ENCODE measurements around the gene TEX14. TPM values are rescaled to one million over a fixed set of nuclear protein-coding genes. Genes with fewer than 3 reads are reported as not detected.

The TEX14 gene
- total RNA-seq, 1 experiment from 2014 or later: 0.89 TPM

DNA sequence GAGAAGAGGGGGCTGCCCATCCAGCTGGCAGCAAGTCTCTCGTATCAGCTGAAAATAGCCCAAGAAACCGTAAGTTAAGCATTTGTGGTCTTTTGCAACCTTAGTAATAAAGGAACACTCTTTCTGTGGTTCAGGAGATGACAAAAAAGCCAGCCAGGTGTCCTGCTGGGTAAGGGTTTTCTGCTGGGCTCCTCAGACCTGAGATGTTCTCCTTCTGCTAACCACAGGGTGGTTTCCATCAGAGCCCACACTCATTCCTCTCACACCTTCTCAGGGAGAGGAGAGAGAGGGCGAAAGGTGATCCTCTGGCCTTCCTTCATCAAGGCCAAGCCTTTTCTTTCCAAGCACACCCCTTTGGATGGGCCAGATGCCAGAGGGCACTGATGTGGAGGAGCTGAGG, 70.7 kb downstream of the TEX14 start:
- intact Hi-C loops (cut with micrococcal nuclease): no loop called here
- ATAC-seq (no peak), DNase-seq (ENCODE audit: low read depth, low spot score) (no peak)
- RAD21 ChIA-PET (ENCODE audit: low non-redundant PET in 1 of 2, low total read pairs in 2 of 2, uncharacterized antibody in 2 of 2, unreplicated experiment in 2 of 2): no interaction called here
- Histone ChIP-seq H3K27ac (ENCODE audit: low read depth, low read length) (no peak overlapping the region), H4K20me1 (ENCODE audit: insufficient read depth) (no peaks in the 10 kb centered on the region), H3K36me3 (ENCODE audit: control insufficient read depth in 1 of 2, insufficient read depth in 2 of 2, low read length in 2 of 2) (no peaks in the 10 kb centered on the region), H2AFZ (ENCODE audit: low read depth, low read length, poor library complexity, severe bottlenecking) (no peak overlapping the region), H3K79me2 (ENCODE audit: insufficient read depth, low read length) (no peaks in the 10 kb centered on the region), H3K9me3 (ENCODE audit: control insufficient read depth in 1 of 2, insufficient read depth in 1 of 2, low read depth in 1 of 2, low read length in 2 of 2) (no peaks in the 10 kb centered on the region), H3K4me1 (ENCODE audit: control insufficient read depth in 1 of 2, insufficient read depth in 2 of 2, low read length in 2 of 2) (no peaks in the 10 kb centered on the region), H3K4me3 (replicated peaks in 1 of 2; ENCODE audit: low read depth in 1 of 2, low read length in 2 of 2) (no peak overlapping the region), H3K9me2 (ENCODE audit: insufficient read depth) (no peaks in the 10 kb centered on the region), H3K27me3 (ENCODE audit: insufficient read depth, low read length) (no peaks in the 10 kb centered on the region), H3K4me2 (ENCODE audit: low read length) (no peak overlapping the region), H3K9ac (ENCODE audit: low read length) (no peak overlapping the region)
- CTCF ChIA-PET: no interaction called here
- TF ChIP-seq, protein P1, sequence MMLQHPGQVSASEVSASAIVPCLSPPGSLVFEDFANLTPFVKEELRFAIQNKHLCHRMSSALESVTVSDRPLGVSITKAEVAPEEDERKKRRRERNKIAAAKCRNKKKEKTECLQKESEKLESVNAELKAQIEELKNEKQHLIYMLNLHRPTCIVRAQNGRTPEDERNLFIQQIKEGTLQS (IDR thresholded peaks at IDR 0.05): no peak
- no peak for TF ChIP-seq POLR2AphosphoS5 (IDR thresholded peaks at IDR 0.05; ENCODE audit: low read depth, low read length)
- no TSS peak for BruUV-seq (replicated peaks)
- POLR2A ChIA-PET: interaction anchor here (4.1 kb wide), 1 partner anchor 10 kb away, joined by 42 read pairs; no protein-coding TSS in a partner anchor

DNA sequence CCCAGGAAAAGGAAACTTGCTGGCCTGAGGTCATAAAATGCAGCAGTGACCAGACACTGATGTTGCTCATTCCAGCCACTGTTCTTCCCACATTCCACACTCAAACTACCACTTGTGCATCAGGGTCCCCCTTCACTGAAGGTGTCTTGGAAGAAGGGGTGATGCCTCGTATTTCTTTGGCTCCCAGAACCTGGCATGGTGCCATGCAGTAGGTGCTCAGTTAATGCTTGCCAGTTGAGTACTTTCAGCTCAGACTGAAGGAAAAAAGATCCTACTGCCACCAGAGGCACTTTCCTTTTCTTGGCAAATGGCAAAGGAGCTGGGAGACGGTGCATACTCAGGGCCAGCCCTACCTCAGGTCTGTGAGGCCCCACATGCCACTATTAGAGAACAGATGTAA, 73.5 kb downstream of the TEX14 start:
- TF ChIP-seq, protein P2, sequence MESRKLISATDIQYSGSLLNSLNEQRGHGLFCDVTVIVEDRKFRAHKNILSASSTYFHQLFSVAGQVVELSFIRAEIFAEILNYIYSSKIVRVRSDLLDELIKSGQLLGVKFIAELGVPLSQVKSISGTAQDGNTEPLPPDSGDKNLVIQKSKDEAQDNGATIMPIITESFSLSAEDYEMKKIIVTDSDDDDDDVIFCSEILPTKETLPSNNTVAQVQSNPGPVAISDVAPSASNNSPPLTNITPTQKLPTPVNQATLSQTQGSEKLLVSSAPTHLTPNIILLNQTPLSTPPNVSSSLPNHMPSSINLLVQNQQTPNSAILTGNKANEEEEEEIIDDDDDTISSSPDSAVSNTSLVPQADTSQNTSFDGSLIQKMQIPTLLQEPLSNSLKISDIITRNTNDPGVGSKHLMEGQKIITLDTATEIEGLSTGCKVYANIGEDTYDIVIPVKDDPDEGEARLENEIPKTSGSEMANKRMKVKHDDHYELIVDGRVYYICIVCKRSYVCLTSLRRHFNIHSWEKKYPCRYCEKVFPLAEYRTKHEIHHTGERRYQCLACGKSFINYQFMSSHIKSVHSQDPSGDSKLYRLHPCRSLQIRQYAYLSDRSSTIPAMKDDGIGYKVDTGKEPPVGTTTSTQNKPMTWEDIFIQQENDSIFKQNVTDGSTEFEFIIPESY (IDR thresholded peaks at IDR 0.05; ENCODE audit: extremely low read depth, insufficient replicate concordance, low read length): no peak
- TF ChIP-seq ZFX (IDR thresholded peaks at IDR 0.05) (no peak), YY1 (IDR thresholded peaks at IDR 0.05; ENCODE audit: extremely low read depth, insufficient replicate concordance, low read depth, low read length) (no peak)
- Histone ChIP-seq H3K27ac (ENCODE audit: low read depth, low read length) (no peak overlapping the region), H3K9ac (ENCODE audit: low read length) (no peak overlapping the region), H3K79me2 (ENCODE audit: insufficient read depth, low read length) (no peaks in the 10 kb centered on the region), H2AFZ (ENCODE audit: low read depth, low read length, poor library complexity, severe bottlenecking) (no peak overlapping the region), H3K4me1 (ENCODE audit: control insufficient read depth in 1 of 2, insufficient read depth in 2 of 2, low read length in 2 of 2) (no peaks in the 10 kb centered on the region), H3K36me3 (ENCODE audit: control insufficient read depth in 1 of 2, insufficient read depth in 2 of 2, low read length in 2 of 2) (no peaks in the 10 kb centered on the region), H3K27me3 (ENCODE audit: insufficient read depth, low read length) (no peaks in the 10 kb centered on the region), H4K20me1 (ENCODE audit: insufficient read depth) (no peaks in the 10 kb centered on the region), H3K4me2 (ENCODE audit: low read length) (no peak overlapping the region), H3K9me3 (ENCODE audit: control insufficient read depth in 1 of 2, insufficient read depth in 1 of 2, low read depth in 1 of 2, low read length in 2 of 2) (no peaks in the 10 kb centered on the region), H3K4me3 (replicated peaks in 1 of 2; ENCODE audit: low read depth in 1 of 2, low read length in 2 of 2) (no peak overlapping the region), H3K9me2 (ENCODE audit: insufficient read depth) (no peaks in the 10 kb centered on the region)
- RAD21 ChIA-PET (ENCODE audit: low non-redundant PET in 1 of 2, low total read pairs in 2 of 2, uncharacterized antibody in 2 of 2, unreplicated experiment in 2 of 2): no interaction called here
- DNase-seq (ENCODE audit: low read depth, low spot score): no peak
- POLR2A ChIA-PET: interaction anchor here (0.6 to 5.8 kb wide), 2 partner anchors 13 to 30 kb away, joined by 3 to 45 read pairs; no protein-coding TSS in a partner anchor
- CTCF ChIA-PET: interaction anchor here (0.6 kb wide), 1 partner anchor 30 kb away, joined by 4 read pairs; no protein-coding TSS in a partner anchor
- intact Hi-C loops (cut with micrococcal nuclease): no loop called here
- ATAC-seq: no peak
- BruUV-seq (replicated peaks): no TSS peak
